Effector CD4-positive, alpha-beta T cell (primary cell): ENCODE measurements around the gene CMTM4.
A peak's percentile ranks its signal among the peaks of the same experiment; 100 is the strongest.
"Not testable (repeated sequence)": the region's sequence is repeated elsewhere in the genome, so short reads cannot be mapped to it uniquely, and the experiment has no call there.

Experiments used
- DNase-seq: peaks from one replicate; pipeline ENCODE4 v3.0.0-alpha.2; 2020

Gene CMTM4

DNA sequence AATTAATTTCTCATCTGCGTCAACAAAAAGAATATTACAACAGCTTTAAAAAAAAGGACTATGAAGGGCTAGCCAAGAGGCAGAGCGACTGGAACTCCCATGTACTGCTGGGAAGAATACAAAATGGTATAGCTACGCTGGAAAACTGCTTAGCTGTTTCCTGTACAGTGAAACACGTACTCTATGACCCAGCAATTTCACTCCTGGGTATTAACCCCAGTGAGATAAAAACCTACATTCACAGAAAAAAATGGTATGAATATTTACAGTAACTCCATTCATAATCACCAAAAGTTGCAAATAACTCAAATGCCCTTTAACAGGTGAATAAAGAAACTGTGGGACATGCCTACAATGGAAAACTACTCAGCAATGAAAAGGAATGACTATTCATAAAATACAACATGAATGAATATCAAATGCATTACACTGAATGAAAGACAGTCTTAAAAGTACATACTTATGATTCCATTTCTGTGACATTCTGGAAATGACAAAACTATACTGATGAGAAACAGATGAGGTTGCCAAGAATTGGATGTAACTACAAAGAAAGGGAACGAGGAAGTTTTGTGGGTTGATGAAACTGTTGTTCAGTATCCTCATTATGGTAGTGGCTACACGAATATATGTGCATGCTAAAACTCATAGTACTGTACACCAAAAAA, 27.6 kb downstream of the CMTM4 start:
- no peak for DNase-seq

DNA sequence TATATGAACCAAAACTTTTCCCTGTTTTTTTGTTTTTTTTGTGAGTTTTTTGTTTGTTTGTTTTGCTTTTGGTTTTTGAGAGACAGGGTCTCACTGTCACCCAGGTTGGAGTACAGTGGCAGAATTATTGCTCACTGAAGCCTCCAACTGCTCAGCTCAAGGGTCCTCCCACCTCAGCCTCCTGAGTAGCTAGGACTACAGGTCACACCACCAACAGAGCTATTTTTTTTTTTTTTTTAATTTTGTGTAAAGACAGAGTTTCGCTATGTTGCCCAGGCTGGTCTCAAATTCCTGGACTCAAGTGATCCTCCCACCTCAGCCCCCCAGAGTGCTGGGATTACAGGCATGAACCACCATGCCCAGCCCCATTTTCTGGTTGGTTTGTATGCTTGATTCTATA, 28.6 kb downstream of the CMTM4 start:
- DNase-seq = no peak

DNA sequence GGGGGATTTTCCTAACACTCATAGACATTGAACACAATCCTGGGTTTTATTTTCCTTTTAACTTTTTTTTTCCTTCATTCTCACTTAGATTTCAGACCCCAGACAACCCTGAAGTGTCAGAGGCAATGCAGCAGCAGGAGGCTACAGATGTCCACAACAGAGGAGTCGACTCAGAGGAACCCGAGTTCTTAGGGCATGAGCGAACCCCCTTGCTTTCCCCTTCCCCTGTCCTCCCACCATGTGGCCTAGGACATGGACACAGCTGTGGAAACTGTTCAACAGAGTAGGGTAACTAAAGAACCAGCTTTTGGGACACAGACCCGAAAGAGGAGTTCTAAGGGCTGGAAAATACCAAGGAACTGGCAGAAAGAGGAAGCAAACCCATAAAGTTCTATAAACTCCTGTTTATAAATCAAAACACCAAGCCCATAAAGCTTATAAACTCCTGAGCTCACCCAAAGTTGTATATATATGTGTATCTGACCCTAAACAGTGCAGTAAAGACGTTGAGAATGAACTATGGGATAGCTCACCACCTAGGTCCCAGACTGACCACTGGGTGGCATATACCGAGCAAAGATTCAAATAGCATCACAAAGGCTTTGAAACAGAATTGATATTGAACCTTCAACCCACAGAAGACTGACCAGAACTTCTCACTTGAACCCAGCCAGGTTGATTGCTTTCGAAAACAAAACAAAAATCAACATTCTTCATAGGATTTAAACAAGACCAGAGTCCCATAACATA, 33.9 kb downstream of the CMTM4 start:
- DNase-seq = no peak

DNA sequence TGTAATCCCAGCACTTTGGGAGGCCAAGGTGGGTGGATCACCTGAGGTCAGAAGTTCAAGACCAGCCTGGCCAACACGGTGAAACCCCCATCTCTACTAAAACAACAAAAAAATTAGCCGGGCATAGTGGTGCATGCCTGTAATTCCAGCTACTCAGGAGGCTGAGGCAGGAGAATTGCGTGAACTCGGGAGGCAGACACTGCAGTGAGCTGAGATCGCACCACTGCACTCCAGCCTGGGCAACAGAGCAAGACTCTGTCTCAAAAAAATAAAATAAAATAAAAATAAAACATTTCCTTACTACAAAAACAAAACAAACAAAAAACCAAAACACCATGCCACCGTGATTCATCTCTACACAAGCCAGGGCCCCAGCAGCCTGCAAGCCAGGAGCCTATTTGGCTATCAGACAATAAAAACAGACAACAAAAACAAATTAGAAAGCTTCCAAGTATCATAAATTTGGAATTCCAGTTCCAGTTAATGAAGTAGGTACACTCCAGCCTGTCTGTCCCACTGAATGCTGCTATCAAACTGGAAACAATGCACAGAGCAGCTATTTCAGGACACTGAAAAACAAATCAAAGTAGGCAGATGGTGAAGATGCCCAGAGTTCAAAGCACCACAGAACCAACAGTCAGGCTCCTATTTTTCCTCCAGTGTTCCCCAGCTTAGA, 34.7 kb downstream of the CMTM4 start:
- not testable (repeated sequence) for DNase-seq

DNA sequence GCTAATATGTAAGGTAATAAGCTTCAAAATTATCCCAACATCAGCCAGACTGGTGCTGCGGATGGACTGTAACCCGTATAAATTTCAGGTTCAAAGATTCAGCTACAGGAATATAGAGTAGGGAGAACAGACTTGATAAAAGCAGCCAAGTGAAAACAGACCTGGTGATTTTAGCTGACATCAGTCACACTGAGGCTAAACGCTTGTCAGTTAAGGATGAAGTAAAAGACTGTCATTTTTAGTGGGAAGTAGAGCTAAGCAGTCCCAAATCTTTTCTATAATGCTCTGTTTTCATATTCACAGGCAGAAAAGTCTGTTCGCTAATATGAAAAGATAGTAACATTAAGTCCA, 35.4 kb downstream of the CMTM4 start:
- no peak for DNase-seq

DNA sequence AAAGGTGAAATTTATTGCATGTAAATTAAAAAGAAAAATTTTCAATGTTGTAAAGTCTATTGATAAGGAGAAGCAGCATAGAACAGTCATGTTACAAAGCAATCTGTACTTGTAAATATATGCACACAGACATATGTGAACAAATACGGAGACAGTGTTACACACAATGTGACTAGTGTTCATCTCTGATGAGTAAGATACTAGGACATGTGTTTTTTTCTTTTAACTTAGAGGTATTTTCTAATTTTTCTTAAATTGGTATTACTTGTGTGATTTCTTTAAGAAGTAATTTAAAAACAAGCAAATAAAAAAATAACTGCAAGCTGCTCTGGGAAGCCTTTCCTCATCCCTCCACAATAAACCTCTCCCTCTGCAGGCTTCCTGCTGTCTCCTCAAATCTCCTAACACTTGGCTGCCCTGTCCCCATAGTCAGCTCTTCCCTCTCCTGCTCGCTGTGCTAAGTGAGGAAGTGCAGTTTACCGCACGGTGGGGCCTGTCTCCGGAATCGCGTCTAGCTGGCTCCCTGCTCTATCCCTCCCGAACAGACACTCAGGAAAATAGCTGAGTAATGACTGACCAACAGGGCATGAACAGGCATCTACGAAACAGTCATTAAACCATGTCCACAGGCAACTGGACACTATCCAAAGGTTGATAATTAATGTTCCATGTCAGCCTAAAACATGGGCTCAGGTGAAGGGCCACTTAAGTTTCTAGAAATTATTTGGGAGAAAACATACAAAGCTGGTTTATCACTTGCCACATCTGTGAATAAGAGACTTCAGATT, 35.9 kb downstream of the CMTM4 start:
- no peak for DNase-seq

DNA sequence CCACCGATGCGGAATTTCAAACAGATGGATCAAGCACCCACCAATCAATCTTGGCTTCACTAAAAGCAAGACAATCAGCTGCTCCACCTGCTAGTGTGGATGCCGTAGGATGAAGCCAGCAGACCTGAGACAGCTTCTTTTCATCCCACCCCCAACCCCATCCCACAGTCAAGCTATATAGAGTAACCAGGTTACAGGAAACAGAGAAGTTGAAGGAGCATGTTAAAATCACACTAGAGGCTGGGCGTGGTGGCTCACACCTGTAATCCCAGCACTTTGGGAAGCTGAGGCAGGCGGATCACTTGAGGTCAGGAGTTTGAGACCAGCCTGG, 37.7 kb downstream of the CMTM4 start:
- no peak for DNase-seq

DNA sequence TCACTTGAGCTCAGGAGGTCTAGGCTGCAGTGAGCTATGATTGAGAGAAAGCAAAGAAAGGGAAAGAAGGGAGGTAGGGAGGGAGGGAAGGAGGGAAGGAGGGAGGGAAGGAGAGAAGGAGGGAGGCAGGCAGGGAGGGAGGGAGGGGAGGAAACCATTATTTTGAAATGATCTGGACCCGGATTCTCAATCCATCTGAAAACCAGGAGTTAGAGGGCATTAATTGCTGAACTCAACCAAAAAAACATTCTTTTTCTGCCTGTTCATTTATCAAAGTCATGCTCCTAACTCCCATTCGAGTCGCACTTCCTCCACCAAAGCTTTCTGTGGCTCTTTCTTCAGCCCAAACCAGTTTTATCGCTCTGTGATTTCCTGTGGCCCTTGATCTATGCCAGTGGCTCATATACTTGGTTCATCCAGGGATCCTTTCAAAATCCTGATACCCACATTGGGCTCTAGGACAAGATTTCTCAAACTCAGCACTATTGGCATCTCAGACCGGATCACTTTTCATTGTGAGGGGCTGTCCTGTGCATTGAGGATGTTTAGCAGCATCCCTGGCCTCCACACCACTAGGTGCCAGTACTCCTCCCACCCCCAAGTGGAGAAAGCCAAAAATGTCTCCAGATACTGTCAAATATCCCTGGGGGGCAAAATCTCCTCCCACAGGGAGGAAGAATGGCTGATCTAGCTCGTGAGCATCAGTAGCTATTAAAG, 38.2 kb downstream of the CMTM4 start:
- no peak for DNase-seq

DNA sequence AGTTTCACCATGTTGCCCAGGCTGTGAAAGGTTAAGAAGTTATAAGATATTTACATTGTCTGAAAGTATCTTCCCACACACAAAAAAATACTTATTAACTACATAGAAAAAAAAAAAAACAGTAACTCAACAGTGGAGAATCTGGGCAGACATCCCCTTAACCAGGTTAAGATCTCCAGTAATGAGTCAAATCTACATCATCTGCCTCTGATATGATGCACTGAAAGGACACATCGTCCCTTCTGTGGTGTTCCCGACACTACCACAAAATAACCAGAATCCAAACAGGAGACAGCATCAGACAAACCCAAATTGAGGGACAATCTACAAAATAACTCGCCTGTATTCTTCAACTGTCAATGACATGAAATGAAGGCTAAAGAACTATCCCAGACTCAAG, 40.0 kb downstream of the CMTM4 start:
- DNase-seq = no peak

DNA sequence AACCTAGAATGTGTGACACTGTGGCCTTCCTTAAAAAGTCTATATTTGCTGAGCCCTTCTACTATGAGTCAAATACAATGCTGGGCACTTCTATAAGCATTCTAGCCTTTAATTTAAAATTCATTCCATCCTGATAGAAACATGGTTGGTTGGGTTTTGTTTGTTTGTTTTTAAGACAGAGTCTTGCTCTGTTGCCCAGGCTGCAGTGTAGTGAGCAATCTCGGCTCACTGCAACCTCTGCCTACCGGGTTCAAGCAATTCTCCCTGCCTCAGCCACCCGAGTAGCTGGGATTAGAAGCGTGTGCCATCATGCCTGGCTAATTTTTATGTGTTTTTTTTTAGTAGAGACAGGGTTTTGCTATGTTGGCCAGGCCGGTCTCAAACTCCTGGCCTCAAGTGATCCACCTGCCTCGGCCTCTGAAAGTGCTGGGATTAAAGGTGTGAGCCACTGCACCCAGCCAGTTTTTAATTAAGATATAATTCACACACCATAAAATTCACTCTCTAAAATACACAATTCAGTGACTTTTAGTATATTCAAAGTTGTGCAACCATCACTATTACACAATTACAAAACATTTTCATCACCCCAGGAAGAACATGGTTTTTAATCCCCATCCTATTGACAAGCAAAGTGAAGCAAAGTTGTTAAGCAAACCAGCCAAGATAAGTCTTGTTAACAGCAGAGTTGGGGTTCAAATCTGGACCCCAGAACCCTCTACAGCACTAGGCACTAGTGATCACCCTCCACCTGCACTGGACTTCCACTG, 42.8 kb downstream of the CMTM4 start:
- no peak for DNase-seq

DNA sequence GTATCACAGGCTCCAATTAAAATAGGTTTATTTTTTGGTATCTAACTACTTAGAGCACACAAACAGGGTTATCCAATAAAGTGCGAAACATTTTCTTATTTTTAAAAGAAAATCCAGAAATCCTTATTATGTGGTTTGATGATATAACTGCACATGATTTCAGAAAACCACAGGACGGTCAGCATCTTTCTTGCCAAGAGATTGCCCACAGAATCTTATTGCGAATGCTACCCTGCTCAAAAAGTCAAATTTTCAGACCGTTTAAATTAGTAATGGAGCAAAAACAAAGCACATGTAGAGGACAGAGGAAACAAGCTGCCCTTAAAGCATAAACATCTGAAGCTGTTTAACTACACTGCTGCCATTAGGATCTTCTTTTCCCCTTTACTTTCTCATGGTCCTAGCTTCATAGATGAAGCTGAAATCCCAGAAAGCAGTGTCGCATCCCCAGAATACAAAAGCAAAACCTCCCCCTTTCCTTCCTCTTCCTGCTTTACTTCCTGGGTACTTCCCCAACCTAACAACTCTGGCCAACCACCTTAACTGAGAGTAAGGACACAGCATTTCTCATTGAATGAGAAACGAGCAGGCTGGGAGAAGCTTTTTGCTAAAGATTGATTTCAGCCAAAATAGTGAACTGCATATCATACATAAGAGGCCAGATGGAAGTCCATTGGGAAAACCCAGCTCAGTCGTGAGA, 43.7 kb downstream of the CMTM4 start:
- no peak for DNase-seq

DNA sequence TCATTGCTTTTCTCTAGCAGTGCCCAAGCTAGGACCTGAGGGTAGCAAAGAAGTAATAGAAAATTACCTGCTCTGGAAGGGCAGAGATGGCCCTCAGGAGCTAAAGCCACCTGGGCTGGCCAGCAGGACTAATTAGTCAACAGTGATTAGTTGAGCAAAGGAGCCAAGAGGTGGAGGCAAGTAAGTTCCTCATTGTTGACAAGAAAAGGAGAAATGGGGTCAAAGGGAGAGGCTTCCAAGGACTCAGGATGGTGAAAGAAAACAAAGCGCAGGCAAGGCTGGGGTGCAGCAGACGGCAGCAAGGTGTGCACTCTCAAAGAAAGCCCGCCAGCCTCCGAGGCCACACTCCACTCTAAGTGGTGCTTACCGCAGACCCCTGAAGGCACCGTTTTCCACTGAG, 44.6 kb downstream of the CMTM4 start:
- DNase-seq = no peak

DNA sequence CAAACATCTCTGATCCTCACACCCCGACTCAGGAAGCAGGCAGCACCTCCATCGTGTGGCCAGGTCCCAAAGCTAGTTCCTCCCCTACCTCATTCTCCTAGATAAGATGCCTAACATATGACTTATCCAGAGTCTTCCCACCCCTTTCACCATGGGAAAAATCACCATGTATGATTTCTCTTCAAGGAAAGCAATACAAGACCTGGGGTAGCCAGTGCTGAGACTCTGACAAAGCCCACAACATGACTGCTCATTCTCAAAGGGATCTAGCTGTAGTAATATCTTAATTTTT, 45.1 kb downstream of the CMTM4 start:
- no peak for DNase-seq

DNA sequence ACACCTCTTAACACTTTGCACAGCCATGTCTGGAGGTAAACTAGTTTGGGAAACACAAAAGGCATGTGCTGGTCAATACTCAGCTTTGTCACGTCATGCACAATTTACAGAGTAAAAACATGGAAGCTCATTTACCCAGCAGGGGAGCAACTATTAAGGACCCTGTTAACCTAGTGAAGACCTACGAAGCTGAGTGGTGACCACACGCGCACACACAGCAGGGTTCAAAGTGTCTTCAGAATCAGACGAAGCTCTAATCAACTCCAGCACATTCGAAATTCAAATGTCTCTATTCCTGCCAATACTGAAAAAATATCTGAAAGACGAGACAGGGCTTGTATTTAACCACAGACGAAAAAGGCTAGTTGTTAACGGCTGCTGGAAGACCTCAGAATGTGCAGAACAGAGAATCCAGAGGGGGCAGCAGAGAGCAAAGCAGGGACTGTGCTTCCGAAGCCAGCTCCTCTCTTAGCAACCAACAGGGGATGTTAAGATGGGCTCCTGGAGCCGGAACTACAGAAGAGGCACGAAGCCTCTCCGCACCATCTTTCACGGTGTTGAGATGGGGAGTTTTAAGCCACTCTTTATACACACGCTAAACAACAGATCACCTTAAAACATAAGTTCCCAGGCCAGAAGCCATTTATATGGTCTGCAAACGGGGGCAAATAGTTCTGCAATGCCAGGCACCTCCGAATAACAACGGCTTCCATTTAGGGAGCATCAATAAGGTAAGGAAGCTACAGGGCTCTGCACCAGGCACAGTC, 45.7 kb downstream of the CMTM4 start:
- DNase-seq = peak; percentile 70

DNA sequence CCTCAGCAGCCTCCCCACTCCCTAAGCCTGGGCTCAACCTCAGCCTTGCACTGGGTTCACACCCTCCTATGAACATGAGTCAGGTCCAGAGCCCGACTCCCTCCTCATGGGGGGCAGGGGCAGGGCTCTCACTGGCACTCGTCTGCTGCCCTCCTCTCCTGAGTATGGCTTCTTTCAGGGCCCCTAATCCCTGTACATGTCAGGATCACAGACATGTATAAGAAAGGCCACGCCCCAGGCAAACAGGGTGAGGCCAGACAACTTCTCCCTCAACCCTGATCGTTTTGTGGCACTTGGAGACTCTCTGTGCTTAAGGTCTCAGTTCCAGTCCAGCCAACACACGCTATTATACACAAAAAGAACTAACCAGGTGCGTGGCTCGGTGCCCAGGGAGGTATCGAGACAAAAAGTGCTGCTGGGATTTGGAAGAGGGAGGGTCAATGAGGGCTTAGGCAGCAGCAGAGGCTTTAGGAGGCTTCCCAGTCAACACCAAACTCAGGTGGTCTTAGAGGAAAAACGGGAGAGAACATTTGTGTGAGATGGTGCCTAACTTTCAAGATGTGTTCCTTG, 46.8 kb downstream of the CMTM4 start:
- no peak for DNase-seq

DNA sequence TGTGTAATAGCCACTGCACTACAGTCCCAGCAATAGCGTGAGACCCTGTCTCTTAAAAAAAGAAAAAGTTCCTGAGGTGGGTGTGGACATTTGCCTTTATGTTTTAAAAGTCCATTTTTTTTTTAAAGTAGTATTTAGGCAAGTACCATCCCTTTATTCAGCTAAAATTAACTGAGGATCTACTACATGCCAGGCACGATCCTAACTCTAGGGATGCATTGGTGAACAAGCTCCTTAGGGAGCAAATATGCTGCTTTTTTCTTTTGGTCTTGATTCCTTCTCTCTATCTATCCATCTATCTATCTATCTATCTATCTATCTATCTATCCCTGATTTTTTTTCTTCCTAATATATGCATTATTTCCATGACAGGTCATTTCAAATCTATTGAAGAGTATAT, 47.4 kb downstream of the CMTM4 start:
- no peak for DNase-seq

DNA sequence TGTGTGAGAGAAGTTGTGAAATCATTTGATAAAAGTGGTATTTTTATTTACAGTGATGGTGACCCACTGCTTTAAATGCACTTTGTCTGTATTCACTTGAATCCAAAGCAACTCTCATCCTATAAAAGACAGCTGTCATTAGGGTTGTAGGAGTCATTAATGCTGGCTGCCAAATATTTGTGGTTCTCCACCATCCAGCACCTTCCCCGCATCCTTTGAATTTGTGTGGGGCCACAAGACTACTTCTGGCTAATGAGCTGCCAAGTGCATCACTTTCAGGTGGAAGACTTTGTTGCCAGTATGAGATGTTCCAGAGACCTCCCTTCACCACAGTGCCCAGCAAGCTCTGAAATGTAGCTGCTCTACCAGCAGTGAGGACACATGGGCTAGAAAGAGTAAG, 48.7 kb downstream of the CMTM4 start:
- DNase-seq = no peak

DNA sequence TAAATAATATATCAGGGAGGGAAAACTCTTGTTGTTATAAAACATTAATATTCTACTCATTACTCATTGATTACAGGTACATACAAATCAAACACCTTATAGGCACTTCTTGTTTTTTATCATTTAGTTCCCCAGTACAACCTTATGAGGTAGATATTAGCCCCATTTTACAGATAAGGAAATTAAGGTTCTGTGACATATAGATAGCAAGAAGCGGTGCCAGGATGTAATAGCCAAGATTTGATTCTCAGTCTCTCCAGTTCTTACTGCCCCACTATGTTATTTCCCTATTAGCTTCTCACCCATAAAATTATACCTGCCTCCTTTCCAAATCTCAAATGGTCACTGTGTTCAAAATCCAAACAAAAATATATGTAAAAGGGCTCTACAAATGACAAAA, 55.2 kb downstream of the CMTM4 start:
- DNase-seq = no peak

DNA sequence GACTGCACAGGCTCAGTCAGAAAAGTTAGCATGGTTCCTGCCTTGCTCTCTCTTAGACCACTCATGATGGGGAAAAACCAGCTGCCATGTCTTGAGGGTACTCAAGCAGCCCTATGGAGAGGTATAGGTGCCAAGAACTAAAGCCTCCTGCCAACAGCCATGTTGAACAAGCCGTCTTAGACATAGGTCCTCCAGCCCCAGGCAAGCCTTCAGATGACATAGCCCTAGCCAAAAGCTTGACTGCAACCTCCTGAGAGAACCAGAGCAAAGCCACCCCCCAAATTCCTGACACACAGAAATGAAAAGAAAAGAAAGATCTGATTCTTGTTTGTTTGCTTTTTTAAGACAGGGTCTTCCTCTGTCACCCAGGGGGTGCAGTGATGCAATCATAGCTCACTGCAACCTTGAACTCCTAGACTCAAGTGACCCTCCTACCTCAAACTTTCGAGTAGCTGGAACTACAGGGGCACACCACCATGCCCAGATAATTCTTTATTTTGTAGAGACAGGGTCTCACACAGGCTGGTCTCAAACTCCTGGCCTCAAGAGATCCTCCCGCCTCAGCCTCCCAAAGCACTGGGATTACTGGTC, 55.7 kb downstream of the CMTM4 start:
- DNase-seq = no peak
